NOMO-1 treated with dmso at 0.1 percent for 144 hours (cell line): ENCODE data around the gene PGAM1.
"Not testable (repeated sequence)": the region's sequence is repeated elsewhere in the genome, so short reads cannot be mapped to it uniquely, and the experiment has no call there.

Experiments
- DNase-seq: peaks from one replicate; lab custom pipeline; 2025; ENCODE audit not compliant: unreplicated experiment; lab: John Stamatoyannopoulos, UW

Gene PGAM1

GRCh38 chr10:97425964-97426775, at the start of gene PGAM1:
PGAM1 (plus strand) TSS chr10:97426191; CDS start chr10:97426308, 117 bp downstream.
- DNase-seq = peak; percentile 97

- DNase-seq = peak; percentile 61
These were observed 49.6 kb upstream of the PGAM1 start for GRCh38 chr10:97376413-97376812.

- DNase-seq = no peak
These were observed 46.8 kb upstream of the PGAM1 start for GRCh38 chr10:97378933-97379921.

GRCh38 chr10:97380516-97380915, 45.5 kb upstream of the PGAM1 start:
- DNase-seq = no peak

GRCh38 chr10:97381626-97382025, 44.4 kb upstream of the PGAM1 start:
- no peak for DNase-seq

- DNase-seq = no peak
These were observed 42.8 kb upstream of the PGAM1 start for GRCh38 chr10:97383159-97383558.

GRCh38 chr10:97384156-97384555, 41.8 kb upstream of the PGAM1 start:
- DNase-seq = no peak

GRCh38 chr10:97384641-97385040, 41.4 kb upstream of the PGAM1 start:
- no peak for DNase-seq

- no peak for DNase-seq
These were observed 40.4 kb upstream of the PGAM1 start for GRCh38 chr10:97385565-97385964.

- DNase-seq = no peak
These were observed 37.8 kb upstream of the PGAM1 start for GRCh38 chr10:97388152-97388551.

GRCh38 chr10:97390091-97390490, 35.9 kb upstream of the PGAM1 start:
- DNase-seq = no peak

- no peak for DNase-seq
These were observed 32.9 kb upstream of the PGAM1 start for GRCh38 chr10:97393034-97393573.

GRCh38 chr10:97396056-97396455, 29.9 kb upstream of the PGAM1 start:
- DNase-seq = no peak

- DNase-seq = no peak
These were observed 26.0 kb upstream of the PGAM1 start for GRCh38 chr10:97399843-97400545.

- DNase-seq = peak; percentile 96
These were observed 25.1 kb upstream of the PGAM1 start, which contains the start of gene RRP12 for GRCh38 chr10:97400665-97401454. RRP12 (minus strand) TSS chr10:97401340; CDS start chr10:97401231, 109 bp downstream.

- DNase-seq = no peak
These were observed 24.5 kb upstream of the PGAM1 start for GRCh38 chr10:97401455-97401919.

GRCh38 chr10:97404044-97404443, 21.9 kb upstream of the PGAM1 start:
- DNase-seq = no peak

- DNase-seq = peak; percentile 87
These were observed 19.9 kb upstream of the PGAM1 start for GRCh38 chr10:97406064-97406463.

- not testable (repeated sequence) for DNase-seq
These were observed 19.5 kb upstream of the PGAM1 start for GRCh38 chr10:97406483-97406882.
